RKO (cell line): ENCODE results near the gene SAMD4A.

Source experiments
- DNase-seq: peaks from one replicate; pipeline ENCODE4 v3.0.0-alpha.2; 2016; ENCODE audit warnings: low spot score

SAMD4A gene

DNA sequence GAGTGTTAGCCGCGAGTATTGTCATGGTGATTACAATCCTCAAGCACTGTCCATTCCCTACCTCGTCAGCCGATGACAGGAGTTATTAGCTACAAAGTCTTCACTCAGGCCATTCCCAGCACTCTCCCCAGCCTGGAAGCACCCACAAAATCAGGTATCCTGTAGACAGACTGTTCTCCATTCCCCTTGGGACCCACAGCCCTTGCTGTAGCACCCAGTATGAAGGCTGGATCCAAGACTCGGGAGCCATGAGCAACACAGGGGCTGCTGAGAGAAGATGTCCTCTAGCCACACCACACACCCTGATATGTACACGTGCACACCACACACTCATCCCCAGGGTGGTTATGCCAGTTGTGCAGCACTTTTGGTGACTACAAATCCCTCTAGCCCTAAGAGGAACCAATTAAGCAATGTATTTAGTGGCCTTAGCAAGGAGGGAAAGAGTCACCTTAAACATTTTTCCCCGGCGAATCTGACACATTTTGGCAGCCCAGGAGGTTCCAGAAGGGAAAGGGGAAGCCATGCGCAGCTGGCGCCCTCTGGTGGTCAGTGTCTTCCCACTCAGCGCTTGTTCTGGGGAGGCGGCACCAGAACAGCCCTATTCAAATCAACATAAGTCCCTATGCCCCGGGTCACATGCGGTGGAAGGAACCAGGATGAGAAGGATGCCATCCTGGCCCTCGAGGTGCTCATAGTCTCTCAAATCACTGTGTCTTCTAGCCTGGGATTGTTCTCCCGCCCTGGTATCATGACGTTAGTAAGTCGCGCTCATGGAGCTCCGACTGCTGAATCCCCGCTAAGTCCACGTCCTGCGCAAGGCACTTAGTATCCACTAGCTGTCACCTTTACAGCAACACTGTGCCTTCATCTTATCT is 238.8 kb downstream of the SAMD4A start:
- peak; percentile 85 for DNase-seq

DNA sequence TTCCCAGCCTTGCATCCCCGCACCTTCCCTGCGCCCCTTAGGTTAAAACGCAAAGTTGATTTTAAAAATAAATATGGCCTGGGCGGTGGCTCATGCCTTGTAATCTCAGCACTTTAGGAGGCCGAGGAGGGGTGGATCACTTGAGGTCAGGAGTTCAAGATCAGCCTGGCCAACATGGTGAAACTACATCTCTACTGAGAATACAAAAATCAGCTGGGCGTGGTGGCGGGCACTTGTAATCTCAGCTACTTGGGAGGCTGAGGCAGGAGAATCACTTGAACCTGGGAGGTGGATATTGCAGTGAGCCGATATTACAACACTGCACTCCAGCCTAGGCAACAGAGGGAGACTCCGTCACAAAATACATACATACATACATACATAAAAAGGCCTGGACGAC is 239.7 kb downstream of the SAMD4A start:
- DNase-seq: no peak

DNA sequence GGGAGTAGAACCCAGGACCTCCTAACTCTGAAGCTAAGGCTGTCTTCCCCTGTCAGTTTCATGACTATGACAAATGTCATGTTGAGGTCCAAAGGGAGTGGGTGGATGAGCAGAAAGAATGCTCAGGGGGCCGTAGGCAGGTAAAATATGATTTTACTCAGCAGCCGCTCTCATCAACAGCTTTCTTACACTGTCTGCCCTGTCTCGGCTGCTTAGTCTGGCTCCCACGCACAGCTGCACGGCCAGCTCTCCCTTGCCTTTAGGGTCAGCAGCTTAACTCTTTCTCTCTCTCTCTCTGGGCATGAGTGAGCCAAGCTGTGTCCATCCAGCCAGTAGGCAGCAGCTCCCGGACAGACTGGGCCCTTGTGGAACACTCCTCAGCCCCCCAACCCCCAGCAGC is 240.5 kb downstream of the SAMD4A start:
- no peak for DNase-seq

DNA sequence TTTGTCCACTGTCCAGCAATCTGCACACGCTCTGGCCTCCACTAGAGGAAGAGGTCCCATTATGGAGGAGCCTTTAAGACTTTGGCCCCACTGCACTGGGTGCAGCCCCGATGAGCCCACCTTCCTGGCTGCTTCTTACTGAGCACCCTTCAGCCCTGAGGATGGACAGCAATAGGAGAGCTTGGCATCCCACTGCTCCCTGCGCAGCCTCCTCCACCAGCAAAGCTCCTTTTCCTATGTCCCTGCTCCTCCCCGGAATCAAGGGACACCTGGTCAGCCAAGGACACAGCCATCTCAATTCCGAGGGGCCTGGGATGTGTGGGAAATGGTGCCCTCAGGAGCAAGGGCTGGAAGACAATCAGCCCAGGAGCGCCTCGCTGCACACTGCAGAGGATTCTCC is 241.0 kb downstream of the SAMD4A start:
- DNase-seq: no peak

DNA sequence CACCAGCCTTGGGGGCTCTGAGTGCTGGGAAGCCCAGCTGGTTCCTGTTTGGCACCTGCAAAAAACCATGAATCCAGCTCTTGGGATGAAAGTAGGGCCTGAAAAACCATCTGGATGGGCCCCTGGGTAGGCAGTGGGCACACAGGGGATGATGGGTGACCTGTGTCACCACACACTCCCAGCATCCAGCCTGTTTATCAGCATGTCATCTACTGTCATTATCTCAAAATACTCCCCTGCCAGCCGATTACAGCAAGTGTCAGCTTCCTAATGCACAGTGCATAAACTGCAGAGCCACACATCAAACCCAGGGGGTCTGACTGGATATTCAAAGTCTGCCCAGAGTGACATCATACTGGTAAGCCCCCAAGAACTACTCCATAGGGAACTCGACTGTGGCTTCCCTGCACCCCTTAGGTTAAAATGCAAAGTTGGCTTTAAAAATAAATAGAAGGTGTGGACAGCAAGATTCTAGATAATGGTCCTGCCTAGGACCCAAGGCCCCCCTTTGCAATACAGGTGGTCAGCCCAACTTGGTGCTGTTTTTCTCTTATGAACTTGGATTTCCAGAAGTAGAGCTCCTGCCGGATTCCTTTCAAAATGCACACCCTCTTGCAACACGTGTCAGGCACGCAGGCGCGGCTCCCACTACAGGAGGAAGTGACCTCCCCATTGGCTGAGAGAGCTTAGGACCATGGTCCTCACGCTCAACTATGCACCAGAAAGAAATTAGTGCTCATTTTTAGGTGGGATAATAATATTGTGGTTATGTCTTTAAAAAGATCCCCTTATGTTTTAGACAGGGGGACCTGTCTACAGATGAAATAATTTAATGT is 241.6 kb downstream of the SAMD4A start:
- DNase-seq: no peak

DNA sequence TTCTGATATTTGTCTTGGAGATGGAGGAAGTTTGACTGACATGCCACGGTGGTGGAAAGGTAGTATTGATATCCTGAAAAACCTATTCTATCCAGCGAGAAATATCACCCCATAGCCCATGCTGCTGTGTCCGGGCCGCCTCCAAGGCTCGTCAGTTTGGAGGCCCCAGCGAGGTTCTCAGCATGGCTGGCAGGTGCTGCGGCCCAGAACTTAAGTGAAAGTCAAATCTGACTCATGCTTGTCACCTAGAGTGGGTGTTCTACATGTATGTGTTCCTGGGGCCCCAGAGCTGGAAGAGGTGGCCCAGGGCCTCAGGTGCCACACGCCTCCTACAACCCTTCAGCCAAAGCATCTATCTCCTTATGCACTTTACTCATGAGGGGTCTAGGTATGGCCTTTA is 242.8 kb downstream of the SAMD4A start:
- DNase-seq: no peak

DNA sequence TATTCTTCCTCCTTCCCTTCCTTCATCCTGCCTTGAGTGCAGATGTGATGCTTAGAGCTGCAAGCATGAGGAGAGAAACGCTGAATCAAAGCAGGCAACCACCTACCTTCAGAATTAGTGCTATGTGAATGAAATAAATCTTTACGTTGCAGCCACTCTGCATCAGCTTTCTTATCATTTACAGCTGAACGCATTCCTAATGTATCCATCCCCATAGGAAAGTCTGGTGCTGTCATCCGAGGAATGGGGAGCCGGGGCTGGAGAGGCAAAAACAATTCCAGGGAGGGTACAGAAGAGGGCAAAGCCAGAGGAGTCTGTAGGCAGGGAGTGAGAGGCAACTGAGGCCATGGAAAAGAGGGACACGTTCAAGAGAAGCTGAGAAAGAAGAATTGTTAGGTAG is 245.7 kb downstream of the SAMD4A start:
- no peak for DNase-seq

DNA sequence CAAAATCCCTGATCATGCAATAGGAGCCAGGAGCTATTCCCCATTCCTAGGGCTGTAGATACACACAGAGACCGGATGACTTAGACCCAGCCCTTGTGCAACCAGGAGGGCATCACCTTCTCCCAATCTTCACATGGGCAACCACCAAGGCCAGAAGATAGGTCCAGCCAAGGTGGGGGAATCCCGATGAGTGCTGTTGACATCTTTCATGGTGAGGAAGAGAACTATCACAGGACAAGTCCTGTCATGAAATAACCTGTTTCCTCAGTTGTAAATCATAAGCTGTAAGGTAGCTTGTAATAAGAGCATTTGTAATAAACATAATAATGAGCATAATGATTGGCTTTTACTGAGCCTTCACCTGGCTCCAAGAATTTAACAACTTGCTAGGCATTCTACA is 246.2 kb downstream of the SAMD4A start:
- DNase-seq: no peak

DNA sequence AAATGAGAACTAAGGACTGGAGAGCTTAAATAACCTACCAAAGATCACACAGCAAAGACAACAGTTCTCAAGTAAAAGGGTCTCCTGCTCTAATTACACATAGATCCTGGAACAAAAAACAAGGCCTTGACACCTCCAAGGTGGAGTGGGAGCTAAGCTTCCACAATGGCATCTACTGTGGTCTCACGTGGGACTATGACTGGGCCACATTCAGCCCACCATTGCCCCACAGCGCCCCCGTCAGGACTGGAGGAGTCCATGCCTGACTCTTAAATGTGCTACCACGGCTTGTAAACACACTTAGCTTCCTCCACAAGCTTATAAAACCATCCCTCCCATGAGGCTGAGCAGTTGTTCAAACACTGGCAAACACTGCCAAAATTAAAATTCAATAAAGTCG is 247.1 kb downstream of the SAMD4A start:
- DNase-seq: peak; percentile 32

DNA sequence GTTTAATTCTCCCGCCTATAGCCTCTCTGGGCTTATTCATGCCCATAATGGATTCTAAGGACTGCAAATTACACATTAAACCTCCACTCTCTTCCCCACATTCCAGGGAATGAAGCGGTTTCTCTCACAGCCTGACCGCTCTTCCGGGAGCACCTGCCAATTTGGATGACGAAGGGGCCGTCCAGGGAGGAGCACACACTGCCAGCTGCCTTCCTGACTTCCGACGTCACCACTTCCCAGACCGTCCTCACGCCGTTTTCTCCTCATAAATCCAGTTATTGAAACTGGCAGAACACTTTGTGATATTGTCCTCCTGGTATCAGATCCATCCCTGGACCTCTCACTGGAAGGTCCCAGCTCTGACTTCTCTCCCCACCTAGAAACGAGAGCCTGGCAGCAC is 248.1 kb downstream of the SAMD4A start:
- no peak for DNase-seq

DNA sequence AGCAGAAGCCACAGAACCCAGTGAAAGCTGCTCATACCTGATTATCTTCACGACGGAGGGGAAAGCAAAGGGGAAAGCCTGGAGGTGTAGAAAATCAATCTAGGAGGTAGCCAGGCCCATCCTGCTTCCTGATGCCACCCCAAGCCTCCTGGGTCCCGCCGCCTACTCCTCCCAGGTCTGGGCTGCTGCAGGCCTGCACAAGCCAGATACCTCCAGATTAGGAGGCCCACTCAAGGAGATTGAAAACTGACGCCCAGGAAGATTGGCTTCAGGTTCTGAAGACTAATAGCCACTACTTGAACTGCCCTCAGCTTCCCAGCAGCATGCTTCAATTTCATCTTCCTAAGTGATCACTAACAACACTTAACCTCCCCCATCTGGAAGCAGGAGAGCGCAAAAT is 248.6 kb downstream of the SAMD4A start:
- DNase-seq: no peak

DNA sequence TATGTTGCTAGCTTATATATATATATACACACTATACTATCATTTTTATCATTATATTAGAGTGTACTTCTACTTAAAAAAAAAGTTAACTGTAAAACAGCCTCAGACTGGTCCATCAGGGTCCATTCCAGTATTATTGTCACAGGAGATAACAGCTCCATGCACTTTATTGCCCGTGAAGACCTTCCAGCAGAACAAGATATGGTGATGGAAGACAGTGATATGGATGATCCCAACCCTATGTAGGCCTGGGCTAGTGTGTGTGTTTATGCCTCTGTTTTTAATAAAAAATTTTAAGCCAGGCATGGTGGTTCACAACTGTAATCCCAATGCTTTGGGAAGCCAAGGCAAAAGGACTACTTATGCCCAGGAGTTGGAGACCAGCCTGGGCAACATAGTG is 249.5 kb downstream of the SAMD4A start:
- DNase-seq: no peak

DNA sequence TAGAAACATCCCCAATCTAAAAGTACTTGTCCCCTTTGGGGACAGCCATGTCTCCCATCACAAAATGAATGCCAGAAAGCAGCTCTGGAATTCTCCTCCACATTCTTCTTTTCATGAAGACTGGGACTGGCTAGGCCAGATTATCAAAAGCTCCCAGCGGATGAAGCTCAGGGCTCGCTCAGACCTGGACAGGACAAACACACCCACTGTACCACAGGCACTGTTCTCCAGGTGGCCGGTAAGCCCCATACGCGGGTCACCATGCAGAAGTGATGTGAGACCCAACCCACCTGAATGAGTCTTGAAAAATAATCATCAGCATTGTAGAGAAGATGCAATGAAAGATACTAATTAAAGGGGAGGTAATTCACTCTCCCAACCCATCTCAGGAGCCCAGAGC is 250.6 kb downstream of the SAMD4A start:
- no peak for DNase-seq

DNA sequence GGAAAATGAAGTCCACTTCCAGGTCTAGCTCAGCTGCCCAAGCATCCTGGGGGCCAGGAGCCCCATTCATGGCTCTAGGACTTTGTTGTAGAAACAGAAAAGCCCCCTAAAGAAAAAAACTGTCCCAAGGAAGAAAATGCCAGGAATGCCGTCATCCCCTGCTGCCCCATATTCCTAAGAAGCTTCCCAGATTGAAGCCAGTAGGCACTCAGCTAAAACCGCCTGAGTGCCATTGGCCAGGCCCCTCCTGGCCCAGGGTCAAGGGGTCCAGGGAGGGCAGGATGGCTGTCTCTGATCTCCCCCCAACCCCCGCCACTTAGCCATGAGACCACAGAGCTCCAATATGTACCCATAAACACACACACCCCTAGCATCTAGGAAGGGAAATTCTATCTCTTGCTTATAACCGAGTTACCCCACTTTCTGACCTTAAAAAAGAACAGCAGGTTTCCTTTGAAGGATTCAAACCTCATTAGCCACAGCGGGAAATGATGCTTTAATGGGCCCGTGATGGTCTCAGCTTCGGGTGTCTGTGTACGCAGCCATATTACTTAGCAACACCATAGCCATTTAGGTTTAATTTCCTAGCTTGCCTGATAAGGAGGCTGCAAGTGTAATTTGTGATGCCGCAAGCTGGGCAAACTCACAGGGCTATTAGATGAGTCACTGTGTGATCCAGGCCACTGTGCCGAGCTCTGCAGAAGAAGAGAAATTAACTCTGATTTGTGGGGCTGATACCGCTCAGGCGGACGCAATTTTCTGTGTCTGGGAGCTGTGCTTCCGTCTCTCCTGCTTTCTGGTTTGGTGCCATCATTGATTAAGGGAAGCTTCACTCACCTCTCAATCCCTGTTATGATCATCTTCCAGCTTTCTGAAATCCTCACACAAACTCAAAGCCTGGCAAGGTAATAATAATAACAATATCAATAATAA is 251.5 kb downstream of the SAMD4A start:
- peak; percentile 76 for DNase-seq

DNA sequence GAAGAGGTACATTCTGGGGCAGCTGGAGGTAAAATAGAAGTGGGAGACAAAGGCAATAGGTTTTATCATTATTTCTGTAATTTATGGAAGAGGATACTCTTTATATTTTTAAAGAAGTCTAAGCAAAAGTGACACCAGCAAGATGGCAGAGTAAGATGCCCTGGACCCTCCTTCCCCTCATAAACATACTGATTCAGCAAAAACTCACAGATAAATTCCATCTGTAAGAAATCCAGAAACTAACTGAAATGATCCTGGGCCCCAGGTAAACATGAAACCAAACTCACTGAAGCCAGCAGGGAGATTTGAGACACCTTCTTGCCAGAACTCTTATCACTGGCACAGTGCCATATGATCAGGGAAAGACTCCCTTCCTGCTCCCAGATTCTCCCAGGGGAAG is 255.8 kb downstream of the SAMD4A start:
- DNase-seq: no peak

DNA sequence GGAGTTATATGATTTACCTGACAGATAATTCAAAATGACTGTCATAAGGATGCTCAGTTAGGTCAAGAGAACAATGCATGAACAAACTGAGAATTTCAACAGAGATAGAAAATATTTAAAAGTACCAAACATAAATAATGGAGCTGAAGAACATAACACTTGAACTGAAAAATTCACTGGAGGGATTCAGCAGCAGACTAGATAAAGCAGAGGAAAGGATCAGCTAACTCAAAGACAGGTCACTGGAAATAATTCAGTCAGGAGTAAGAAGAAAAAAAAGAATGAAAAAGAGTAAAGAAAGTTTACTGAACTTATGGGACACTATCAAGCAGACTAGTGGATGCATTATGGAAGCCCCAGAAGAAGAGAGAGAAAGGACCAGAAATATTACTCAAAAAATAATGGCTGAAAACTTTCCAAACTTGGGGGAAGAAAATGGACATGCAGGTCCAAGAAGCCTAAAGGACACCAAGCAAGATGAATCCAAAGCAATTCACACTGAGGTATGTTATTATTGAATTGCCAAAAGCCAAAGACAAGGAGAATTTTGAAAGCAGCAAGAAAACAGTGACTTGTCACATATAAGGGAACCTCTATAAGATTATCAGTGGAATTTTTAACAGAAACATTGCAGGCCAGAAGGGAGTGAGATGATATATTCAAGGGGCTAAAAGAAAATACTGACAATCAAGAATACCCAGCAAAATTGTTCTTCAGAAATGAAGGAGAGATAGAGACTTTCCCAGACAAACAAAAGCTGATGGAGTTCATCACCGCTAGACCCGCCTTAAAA is 257.0 kb downstream of the SAMD4A start:
- DNase-seq: no peak

DNA sequence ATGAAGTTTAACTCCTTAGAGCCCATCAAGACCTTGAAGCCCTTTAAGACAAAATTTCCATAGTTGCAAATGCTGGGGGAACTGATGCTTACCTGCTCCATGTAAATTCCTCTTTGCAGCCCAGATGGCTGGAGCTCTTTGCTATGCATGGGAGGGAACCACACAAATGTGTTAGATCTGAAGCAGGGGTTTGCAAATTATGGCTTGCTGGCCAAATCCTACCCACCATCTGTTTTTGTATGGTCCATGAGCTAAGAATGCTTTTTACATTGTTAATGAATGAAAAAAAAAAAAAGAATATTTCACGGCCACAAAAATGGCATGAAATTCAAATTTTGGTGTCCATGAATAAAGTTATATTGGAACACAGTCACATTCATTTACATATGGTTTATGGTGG is 261.1 kb downstream of the SAMD4A start:
- DNase-seq: no peak

DNA sequence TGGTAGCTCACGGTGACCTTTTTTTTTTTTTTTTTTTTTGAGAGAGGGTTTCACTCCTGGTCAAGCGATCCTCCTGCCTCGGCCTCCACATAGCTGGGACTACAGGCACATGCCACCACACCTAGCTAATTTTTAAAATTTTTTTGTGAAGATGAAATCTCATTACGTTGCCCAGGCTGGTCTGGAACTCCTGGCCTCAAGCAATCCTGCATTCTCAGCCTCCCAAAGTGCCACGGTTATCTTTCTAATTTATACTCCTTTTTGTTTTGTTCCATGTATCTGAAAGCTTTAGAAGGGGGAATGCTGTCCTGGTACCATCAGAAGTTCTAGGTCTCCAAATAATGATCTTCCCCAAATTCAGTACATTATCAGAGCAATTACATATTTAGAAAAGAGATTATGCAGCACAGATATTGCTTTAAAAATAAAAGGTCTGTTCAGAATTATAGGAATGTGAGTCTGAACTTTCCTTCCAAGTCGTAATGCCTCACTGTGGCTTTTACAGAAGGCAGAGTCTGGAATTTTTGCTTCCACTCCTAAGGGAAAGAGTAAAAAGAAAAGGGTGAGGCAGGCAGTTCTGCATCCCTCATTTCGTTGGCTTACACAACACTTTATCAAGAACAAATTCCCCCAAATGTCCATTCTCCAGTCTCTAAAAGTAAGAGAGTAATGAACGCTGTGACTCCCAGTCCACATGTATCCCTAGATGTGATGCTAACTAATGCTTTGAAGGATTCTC is 262.7 kb downstream of the SAMD4A start:
- DNase-seq: no peak

DNA sequence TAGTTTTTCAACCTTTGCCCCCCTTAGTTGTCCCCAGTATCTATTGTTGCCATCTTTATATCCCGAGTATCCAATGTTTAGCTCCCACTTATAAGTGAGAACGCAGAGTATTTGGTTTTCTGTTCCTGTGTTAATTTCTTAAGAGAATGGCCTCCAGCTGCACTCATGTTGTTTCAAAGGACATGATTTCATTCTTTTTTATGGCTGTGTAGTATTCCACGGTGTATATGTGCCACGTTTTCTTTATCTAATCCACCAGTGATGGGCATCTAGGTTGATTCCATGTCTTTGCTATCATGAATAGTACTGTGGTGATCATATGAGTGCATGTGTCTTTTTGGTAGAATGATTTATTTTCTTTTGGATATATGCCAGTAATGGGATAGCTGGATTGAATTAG is 263.7 kb downstream of the SAMD4A start:
- DNase-seq: no peak

DNA sequence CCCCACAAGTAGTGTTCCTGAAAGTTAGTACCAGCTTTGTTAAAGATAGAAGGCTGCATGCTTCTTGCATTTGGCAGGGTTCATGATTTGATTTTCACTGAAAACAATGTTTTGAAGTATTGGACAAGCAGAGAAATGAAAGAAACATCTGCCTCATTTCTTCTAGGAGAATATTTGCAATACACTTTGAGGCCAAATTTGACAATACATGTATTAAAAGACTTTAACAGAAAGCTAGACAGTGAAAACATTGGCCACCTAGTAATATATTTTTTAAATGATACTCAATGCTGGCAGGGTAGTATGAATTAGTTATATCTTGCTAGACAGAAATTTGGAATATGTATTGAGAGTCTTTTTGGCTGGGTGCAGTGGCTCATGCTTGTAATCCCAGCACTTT is 267.2 kb downstream of the SAMD4A start:
- DNase-seq: no peak

DNA sequence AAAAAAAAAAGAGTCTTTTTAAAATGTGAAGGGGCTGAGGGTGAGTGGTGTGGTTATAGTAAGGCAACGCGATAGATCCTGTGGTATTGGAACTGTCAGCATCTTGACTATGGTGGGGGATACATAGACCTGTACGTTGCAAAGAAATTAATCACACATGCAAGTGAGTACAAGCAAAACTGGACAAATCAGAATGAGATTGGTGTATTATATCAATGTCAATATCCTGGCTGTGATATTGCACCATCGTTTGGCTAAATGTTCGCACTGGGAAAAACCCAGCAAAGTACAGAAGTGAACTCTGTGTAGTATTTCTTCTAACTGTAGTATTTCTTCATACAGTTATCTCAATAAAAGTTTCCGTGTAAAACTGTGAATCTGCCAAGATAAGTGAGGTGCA is 267.8 kb downstream of the SAMD4A start:
- no peak for DNase-seq
